ENCODE measurements around the gene COL19A1. TPM values are rescaled to one million over a fixed set of nuclear protein-coding genes. Genes with fewer than 3 reads are reported as not detected.

COL19A1 gene
- total RNA-seq, 1 donor, result 9.1 TPM

Other genes with a start within 250 kb of the COL19A1 start
- 70.5 TPM for gene LMBRD1, start 69.5 kb upstream of the COL19A1 start, total RNA-seq

Measured in mononuclear cell (primary cell).